ENCODE results near the gene TK1. TPM values are rescaled to one million over a fixed set of nuclear protein-coding genes. Genes with fewer than 3 reads are reported as not detected.

The TK1 gene
- 1.5 and 43.4 TPM in 2 replicates for total RNA-seq (ENCODE audit: low replicate concordance)

GRCh38 chr17:78186692-78187595 is at the start of gene TK1, which contains the start of gene AFMID:
Gene TK1, minus strand, starts transcription at chr17:78187052. Its CDS starts 58 bp downstream, at chr17:78186994.
Gene AFMID, plus strand, starts transcription at chr17:78187362. Its CDS starts 9 bp downstream, at chr17:78187371.

GRCh38 chr17:78230996-78231935 is 44.4 kb upstream of the TK1 start, which contains the start of gene TMEM235:
Gene TMEM235, plus strand, starts transcription at chr17:78231631. Its CDS starts 393 bp downstream, at chr17:78232024.

GRCh38 chr17:78214016-78214705 is 27.3 kb upstream of the TK1 start, which contains the start of gene BIRC5:
Gene BIRC5, plus strand, starts transcription at chr17:78214253. Its CDS starts 64 bp downstream, at chr17:78214317.

GRCh38 chr17:78168242-78168902 is 18.5 kb downstream of the TK1 start, which contains the start of gene SYNGR2:
Gene SYNGR2, plus strand, starts transcription at chr17:78168581. Its CDS starts 36 bp downstream, at chr17:78168617.

GRCh38 chr17:78130437-78131101 is 56.3 kb downstream of the TK1 start, which contains the start of gene TMC8:
Gene TMC8, plus strand, starts transcription at chr17:78130771. Its CDS starts 818 bp downstream, at chr17:78131589.

GRCh38 chr17:78128551-78129350 is 58.1 kb downstream of the TK1 start, which contains the start of gene TMC6:
Gene TMC6, minus strand, starts transcription at chr17:78128755. Its CDS starts 1,923 bp downstream, at chr17:78126832.

Other genes starting within 250 kb of the TK1 start
- gene TNRC6C, start 228.3 kb downstream of the TK1 start, total RNA-seq (ENCODE audit: low replicate concordance): 3.9 and 5.3 TPM in 2 replicates
- 0.47 and 1.4 TPM in 2 replicates for gene TMC6, start 58.3 kb downstream of the TK1 start, total RNA-seq (ENCODE audit: low replicate concordance)
- not detected in 2 replicates for gene TMC8, start 56.3 kb downstream of the TK1 start, total RNA-seq (ENCODE audit: low replicate concordance)
- gene C17orf99, start 40.7 kb downstream of the TK1 start, total RNA-seq (ENCODE audit: low replicate concordance): not detected in 2 replicates
- gene SYNGR2, start 18.5 kb downstream of the TK1 start, total RNA-seq (ENCODE audit: low replicate concordance): 11.0 and 23.5 TPM in 2 replicates
- gene AFMID, start 310 bp upstream of the TK1 start, total RNA-seq (ENCODE audit: low replicate concordance): 27.7 and 41.7 TPM in 2 replicates
- 2.7 and 28.2 TPM in 2 replicates for gene BIRC5, start 27.2 kb upstream of the TK1 start, total RNA-seq (ENCODE audit: low replicate concordance)
- not detected in 2 replicates for gene TMEM235, start 44.6 kb upstream of the TK1 start, total RNA-seq (ENCODE audit: low replicate concordance)
- 37.6 and 61.4 TPM in 2 replicates for gene SOCS3, start 173.0 kb upstream of the TK1 start, total RNA-seq (ENCODE audit: low replicate concordance)
- 19.6 and 43.5 TPM in 2 replicates for gene PGS1, start 191.6 kb upstream of the TK1 start, total RNA-seq (ENCODE audit: low replicate concordance)

Data from smooth muscle cell of the coronary artery (primary cell).